Body of pancreas (tissue), 4 donors: ENCODE data around the gene WNK4. TPM values are rescaled to one million over a fixed set of nuclear protein-coding genes. Genes with fewer than 3 reads are reported as not detected.

ENCODE experiments used
- ATAC-seq: fragments of 150-250 bp; one replicate; pipeline ENCODE4 v1.9.1; 2016
- DNase-seq, 4 donors: peaks; one replicate each; pipeline ENCODE4 v3.0.0-alpha.2; 2019
- H3K27ac ChIP-seq, 4 donors: fragments of 200-600 bp; sonication (generic); 1 replicate in 3 of 4; 2 replicates in 1 of 4; pipeline versions ENCODE4 v1.5.1 to v1.6.1; 2016 to 2019; ENCODE audit warnings: mild to moderate bottlenecking in 1 of 4, mixed read lengths in 1 of 4, moderate library complexity in 1 of 4
- H3K27me3 ChIP-seq, 2 donors: fragments of 200-600 bp; sonication (generic); one replicate each; pipeline ENCODE4 v1.6.0; 2016; ENCODE audit warnings: mild to moderate bottlenecking in 1 of 2
- H3K36me3 ChIP-seq, 2 donors: fragments of 200-600 bp; sonication (generic); replicated peaks in 1 of 2; 2 replicates each; pipeline ENCODE4 v1.5.1; 2016; ENCODE audit warnings: low read depth in 2 of 2; ENCODE audit not compliant: insufficient read depth in 1 of 2
- H3K4me1 ChIP-seq: fragments of 200-600 bp; sonication (generic); one replicate; pipeline ENCODE4 v1.6.0; 2016
- H3K4me3 ChIP-seq, 2 donors: fragments of 200-600 bp; sonication (generic); 1 replicate in 1 of 2; 2 replicates in 1 of 2; pipeline ENCODE4 v1.5.1; 2016 to 2019
- H3K9me3 ChIP-seq, 3 donors: fragments of 200-600 bp; sonication (generic); 1 replicate in 2 of 3; 2 replicates in 1 of 3; pipeline ENCODE4 v1.5.1; 2016
- POLR2A ChIP-seq, 3 donors: fragments of 450-650 bp; IDR thresholded peaks; one replicate each; pipeline ENCODE4 v1.6.1; 2016; ENCODE audit warnings: antibody characterized with exemption in 3 of 3, mild to moderate bottlenecking in 2 of 3
- whole genome bisulfite sequencing, 2 donors: methylation state at CpG; one replicate each; pipeline ENCODE4 v1.1.5; 2017; 5-methylcytosine and 5-hydroxymethylcytosine counted together
- intact Hi-C: fragments of 100-400 bp; cut with DNase I; formaldehyde crosslinking; loops from one replicate; pipeline ENCODE4 v1.15.1; 2023
- total RNA-seq, 2 donors: library from RNA; depleted of rRNA; stranded (reverse); fragments of >200 nt; gene quantifications; one replicate each; pipeline ENCODE4 v1.1.0, GENCODE V29; 2016
- TF ChIP-seq, protein P1 (sequence below), 7 experiments: fragments of 450-650 bp in 4 of 7; fragments of 200-600 bp in 3 of 7; sonication (generic) in 3 of 7; IDR thresholded peaks; one replicate each; pipeline ENCODE4 v1.5.1; 2016 to 2019; ENCODE audit warnings: antibody characterized with exemption in 7 of 7

Gene WNK4
- total RNA-seq, 2 donors from 2014 or later, result 0.26 TPM; not detected in 1

DNA sequence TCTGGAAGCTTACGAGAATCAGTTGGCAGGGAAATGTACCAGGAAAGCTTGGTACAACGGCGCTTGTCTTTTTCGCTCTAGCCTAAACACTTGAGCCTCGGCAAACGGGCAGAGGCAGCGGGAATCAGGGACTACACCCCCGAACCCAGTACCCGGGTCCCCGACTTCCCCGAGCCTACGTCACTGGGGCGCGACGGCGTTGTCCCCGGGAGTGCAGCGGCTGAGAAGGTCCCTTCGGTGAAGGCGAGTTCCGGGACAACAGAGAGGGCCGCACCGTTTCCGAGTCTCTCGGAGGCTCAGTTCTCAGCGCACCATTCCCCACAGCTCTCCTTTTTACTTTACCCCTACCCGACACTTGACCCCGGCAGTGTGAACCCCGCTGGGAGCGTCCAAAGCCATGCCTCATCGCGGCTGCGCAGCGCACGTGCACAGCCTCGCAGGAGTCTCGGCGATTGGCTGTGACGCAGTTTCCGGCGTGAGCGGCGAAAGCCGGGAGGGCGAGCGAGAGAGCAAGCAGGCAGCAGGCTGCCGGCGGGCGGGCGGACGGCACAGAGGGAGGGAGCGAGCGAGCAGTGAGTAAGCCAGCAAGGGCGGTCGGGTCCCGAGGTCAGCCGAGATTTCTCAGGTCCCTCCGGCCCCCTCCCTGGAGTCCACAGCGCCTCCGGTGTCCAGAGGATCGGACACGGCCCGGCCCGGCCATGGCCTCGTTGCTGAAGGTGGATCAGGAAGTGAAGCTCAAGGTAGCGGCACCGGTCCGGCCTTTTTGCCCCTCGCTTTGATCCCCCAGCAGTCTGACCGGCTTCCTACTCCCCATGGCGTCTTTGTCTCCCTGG lies 52.7 kb downstream of the WNK4 start, which contains the start of gene PSME3:
Gene PSME3, plus strand, starts transcription at position 464 of the 833 bp plus-strand sequence. Its CDS starts 235 bp downstream, at position 699.
- H3K36me3 ChIP-seq, result peaks cover 0 to 8% of the 10 kb centered on the region in 2 donors
- ATAC-seq (peak; percentile 96), DNase-seq (peak; percentile 88 to 92 (median 90))
- H3K9me3 ChIP-seq, result no peaks in the 10 kb centered on the region
- H3K4me3 ChIP-seq, result peak within 1 kb of the TSS; percentile 75 to 98
- WGBS, 2 donors, result 0 to 2% methylated on average over 27 to 71 of the region's 71 CpGs
- TF ChIP-seq POLR2A (IDR thresholded peaks at IDR 0.05), result peak; percentile 86 to 97 (median 96)
- TF ChIP-seq, protein P1, sequence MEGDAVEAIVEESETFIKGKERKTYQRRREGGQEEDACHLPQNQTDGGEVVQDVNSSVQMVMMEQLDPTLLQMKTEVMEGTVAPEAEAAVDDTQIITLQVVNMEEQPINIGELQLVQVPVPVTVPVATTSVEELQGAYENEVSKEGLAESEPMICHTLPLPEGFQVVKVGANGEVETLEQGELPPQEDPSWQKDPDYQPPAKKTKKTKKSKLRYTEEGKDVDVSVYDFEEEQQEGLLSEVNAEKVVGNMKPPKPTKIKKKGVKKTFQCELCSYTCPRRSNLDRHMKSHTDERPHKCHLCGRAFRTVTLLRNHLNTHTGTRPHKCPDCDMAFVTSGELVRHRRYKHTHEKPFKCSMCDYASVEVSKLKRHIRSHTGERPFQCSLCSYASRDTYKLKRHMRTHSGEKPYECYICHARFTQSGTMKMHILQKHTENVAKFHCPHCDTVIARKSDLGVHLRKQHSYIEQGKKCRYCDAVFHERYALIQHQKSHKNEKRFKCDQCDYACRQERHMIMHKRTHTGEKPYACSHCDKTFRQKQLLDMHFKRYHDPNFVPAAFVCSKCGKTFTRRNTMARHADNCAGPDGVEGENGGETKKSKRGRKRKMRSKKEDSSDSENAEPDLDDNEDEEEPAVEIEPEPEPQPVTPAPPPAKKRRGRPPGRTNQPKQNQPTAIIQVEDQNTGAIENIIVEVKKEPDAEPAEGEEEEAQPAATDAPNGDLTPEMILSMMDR (IDR thresholded peaks at IDR 0.05), result peak in 1 of 7 experiments; percentile 17
- H3K27ac ChIP-seq, result peak within 1 kb of the TSS; percentile 69 to 91 (median 81)
- H3K27me3 ChIP-seq, result no peaks in the 10 kb centered on the region
- intact Hi-C loops, result no loop called here
- H3K4me1 ChIP-seq, result peaks cover 29% of the 10 kb centered on the region

DNA sequence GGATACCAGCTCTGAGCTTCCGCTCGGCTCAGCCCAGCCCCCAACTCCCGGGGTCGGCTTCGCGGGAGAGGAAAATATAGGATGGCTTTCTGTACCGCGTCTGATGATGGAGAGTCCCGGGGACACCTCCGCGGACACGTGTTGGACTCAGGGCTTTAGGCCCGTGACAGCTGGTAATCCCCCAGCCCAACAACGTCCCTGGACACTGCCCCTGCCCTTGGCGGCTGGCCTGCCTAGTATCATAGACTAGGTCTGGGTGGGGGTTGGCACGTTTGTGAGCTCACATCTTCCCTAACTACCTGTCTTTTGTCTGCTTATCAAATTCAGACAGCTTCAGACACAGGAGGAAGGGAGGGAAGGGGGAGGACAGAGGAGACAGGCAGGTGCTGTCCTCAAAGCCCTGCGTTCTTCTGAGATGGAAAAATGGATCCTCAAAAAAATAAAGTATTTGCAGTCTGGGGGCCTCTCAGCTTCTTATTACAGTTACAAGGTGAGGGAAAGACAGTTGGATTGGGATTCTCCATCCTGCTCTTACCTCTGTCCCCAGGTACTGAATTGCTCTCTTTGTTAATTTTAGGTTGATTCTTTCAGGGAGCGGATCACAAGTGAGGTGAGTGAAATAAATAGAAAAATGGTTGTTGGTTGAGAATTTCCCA lies 53.5 kb downstream of the WNK4 start:
- WGBS, 2 donors, result 5 to 20% methylated on average over 3 to 18 of the region's 18 CpGs
- DNase-seq, result no peak
- peaks cover 2 to 15% of the 10 kb centered on the region in 2 donors for H3K36me3 ChIP-seq
- H3K4me3 ChIP-seq, result peak overlapping the region; percentile 75 to 98
- TF ChIP-seq, protein P1 (IDR thresholded peaks at IDR 0.05), result no peak
- TF ChIP-seq POLR2A (IDR thresholded peaks at IDR 0.05), result no peak
- peaks cover 29% of the 10 kb centered on the region for H3K4me1 ChIP-seq
- peak overlapping the region; percentile 69 to 91 (median 81) for H3K27ac ChIP-seq
- no peaks in the 10 kb centered on the region for H3K27me3 ChIP-seq
- H3K9me3 ChIP-seq, result no peaks in the 10 kb centered on the region
- ATAC-seq, result no peak
- intact Hi-C loops, result no loop called here

DNA sequence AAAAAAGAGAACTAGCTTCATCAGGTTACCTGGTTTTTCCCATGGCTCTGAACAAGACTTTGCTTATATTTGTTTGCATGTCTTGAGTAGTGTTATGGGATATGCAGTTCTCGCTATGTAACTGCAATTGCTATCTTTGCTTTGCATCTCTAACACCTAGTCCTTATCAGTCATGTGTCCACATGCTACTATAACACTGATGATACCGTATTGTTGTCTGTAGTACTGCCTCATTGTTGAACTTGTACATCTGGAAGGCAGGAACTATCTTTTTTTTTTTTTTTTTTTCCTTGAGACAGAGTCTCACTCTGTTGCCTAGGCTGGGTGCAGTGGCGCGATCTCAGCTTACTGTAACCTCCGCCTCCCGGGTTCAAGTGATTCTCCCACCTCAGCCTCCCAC lies 55.3 kb downstream of the WNK4 start:
- H3K4me3 ChIP-seq, result no peak overlapping the region
- DNase-seq (no peak), ATAC-seq (no peak)
- H3K27me3 ChIP-seq, result no peaks in the 10 kb centered on the region
- no peak overlapping the region for H3K27ac ChIP-seq
- TF ChIP-seq, protein P1 (IDR thresholded peaks at IDR 0.05), result no peak
- TF ChIP-seq POLR2A (IDR thresholded peaks at IDR 0.05), result no peak
- peaks cover 7 to 31% of the 10 kb centered on the region in 2 donors for H3K36me3 ChIP-seq
- peaks cover 29% of the 10 kb centered on the region for H3K4me1 ChIP-seq
- intact Hi-C loops, result no loop called here
- H3K9me3 ChIP-seq, result no peaks in the 10 kb centered on the region
- WGBS, 2 donors, result 92 to 93% methylated on average over 6 of the region's 6 CpGs

DNA sequence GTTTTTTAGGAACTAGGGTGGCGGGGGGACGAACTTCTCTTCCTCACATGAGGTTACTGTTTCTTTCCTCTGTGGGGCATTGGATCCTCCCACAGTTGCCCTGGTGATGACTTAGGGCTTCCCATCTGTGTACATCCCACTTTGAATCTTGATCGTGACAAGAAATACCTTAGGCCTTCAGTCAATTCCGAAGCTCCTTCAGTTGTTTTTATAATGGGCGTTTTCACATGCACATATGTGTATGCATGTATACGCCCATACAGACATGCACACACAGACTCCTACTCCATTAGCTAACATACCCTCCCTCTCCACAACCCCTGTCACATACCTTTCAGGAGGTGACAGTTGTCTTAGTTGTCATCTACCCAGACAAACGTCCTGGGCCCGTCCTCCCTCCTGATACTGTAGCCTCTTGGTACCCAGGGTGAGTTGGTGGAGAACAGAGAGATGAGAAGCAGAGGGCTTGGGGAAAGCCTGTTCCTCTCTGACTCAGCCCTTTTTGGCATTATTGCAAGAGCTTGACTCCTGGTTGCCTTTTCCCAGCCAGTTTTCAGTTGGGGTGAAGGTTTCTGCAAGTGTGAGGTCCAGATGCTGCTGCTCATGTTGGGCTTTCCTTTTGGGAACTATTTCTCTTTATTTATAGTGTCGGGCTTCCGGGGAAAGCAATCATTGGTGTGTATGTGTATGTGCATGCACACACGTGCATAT lies 61.7 kb downstream of the WNK4 start:
- no peaks in the 10 kb centered on the region for H3K27me3 ChIP-seq
- no peak for TF ChIP-seq POLR2A (IDR thresholded peaks at IDR 0.05)
- TF ChIP-seq, protein P1 (IDR thresholded peaks at IDR 0.05), result no peak
- ATAC-seq (no peak), DNase-seq (no peak)
- H3K27ac ChIP-seq, result no peak overlapping the region
- intact Hi-C loops, result no loop called here
- 72 to 78% methylated on average over 11 of the region's 11 CpGs for WGBS, 2 donors
- peaks cover 21 to 52% of the 10 kb centered on the region in 2 donors for H3K36me3 ChIP-seq
- no peaks in the 10 kb centered on the region for H3K9me3 ChIP-seq
- H3K4me3 ChIP-seq, result no peak overlapping the region
- H3K4me1 ChIP-seq, result peaks cover 4% of the 10 kb centered on the region
